GM18867 (cell line): Measurements from ENCODE around the gene EIF4EBP2.

Experiments used
- ATAC-seq: cut with Tn5 transposase; IDR thresholded peaks from one replicate; pipeline ENCODE4 v1.9.1; 2021; ENCODE audit warnings: mild to moderate bottlenecking, moderate library complexity; ENCODE audit not compliant: unreplicated experiment

EIF4EBP2 gene

GRCh38 chr10:70458329-70459060 is 54.5 kb downstream of the EIF4EBP2 start:
- no peak for ATAC-seq

- ATAC-seq = no peak
Observed at GRCh38 chr10:70459061-70459773, 55.3 kb downstream of the EIF4EBP2 start.

GRCh38 chr10:70459774-70460490 is 56.0 kb downstream of the EIF4EBP2 start:
- ATAC-seq = no peak

- ATAC-seq = no peak
Observed at GRCh38 chr10:70461397-70462348, 57.7 kb downstream of the EIF4EBP2 start.

GRCh38 chr10:70462349-70462984 is 58.5 kb downstream of the EIF4EBP2 start:
- no peak for ATAC-seq

GRCh38 chr10:70465278-70465677 is 61.3 kb downstream of the EIF4EBP2 start:
- no peak for ATAC-seq

GRCh38 chr10:70465832-70466231 is 61.9 kb downstream of the EIF4EBP2 start:
- ATAC-seq = no peak

- ATAC-seq = no peak
Observed at GRCh38 chr10:70466951-70467350, 63.0 kb downstream of the EIF4EBP2 start.

- ATAC-seq = no peak
Observed at GRCh38 chr10:70472799-70473454, 69.0 kb downstream of the EIF4EBP2 start.

GRCh38 chr10:70474780-70475179 is 70.8 kb downstream of the EIF4EBP2 start:
- no peak for ATAC-seq

GRCh38 chr10:70475661-70476060 is 71.7 kb downstream of the EIF4EBP2 start:
- ATAC-seq = no peak

- no peak for ATAC-seq
Observed at GRCh38 chr10:70476249-70477035, 72.5 kb downstream of the EIF4EBP2 start.

- ATAC-seq = no peak
Observed at GRCh38 chr10:70477661-70478162, 73.8 kb downstream of the EIF4EBP2 start.
